Measurements from ENCODE around the gene ADPRH. TPM values are rescaled to one million over a fixed set of nuclear protein-coding genes. Genes with fewer than 3 reads are reported as not detected.

The ADPRH gene
- 3.4 and 3.7 TPM in 2 replicates for total RNA-seq
- long read RNA-seq, transcript ADPRH-205 (4 exons, 1,501 nt) = major isoform, 14 of 19 reads
- long read RNA-seq, partial matches to known transcripts = 0 of 19 reads
- long read RNA-seq, other reads (novel, unspliced or antisense) = 2 of 19 reads

DNA sequence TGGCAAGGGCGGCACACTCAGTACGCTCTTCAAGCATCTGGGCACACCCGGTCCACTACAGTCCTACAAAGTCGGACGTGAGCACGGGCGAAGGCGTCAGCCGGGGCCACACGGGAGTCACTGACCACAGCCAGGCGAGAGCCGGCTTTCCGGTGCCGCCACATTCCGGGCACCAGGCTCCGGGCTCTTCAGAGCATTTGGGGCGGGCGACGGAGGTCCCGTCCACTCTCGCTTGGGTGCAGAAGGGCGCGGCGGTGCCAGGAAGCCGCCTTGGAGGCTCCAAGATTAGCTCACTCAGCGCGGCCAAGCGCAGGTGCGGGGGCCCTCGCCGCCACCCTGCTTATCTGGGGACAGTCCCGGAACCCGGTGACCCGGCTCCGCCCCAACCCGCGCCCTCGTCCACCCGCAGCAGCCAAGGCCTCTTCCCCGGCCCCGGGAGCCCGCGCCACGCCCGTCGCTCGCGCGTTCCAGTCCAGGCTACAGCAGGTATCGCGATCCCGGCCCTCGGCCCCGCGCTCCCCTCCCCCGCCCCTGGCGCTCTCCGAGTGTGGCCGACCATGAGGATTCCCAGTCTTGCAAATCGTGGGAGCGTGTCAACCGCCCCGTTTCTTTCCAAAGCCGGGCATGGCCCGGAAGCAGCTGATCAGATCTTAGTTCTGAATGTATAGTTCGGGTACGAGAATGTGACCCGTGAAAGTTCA, at the start of gene ADPRH:
Gene ADPRH, plus strand, starts transcription at position 127 of the 701 bp plus-strand sequence. CDS start 2,678 bp downstream, outside the sequence.
- Mint-ChIP-seq H3K4me1 (ENCODE audit: low read depth) (peaks cover 9% of the 10 kb centered on the region), H3K27ac (peak within 1 kb of the TSS; percentile 96), H3K9me3 (ENCODE audit: low read depth) (no peaks in the 10 kb centered on the region), H3K27me3 (peaks cover 19% of the 10 kb centered on the region), H3K4me3 (ENCODE audit: low read depth) (peak within 1 kb of the TSS; percentile 83), H3K36me3 (ENCODE audit: insufficient read depth) (no peaks in the 10 kb centered on the region)
- peak; percentile 63 for DNase-seq (ENCODE audit: low spot score, unreplicated experiment)
- TF ChIP-seq CTCF (IDR thresholded peaks at IDR 0.05; ENCODE audit: unreplicated experiment) = no peak

GRCh38 chr3:119529883-119530282, 49.4 kb upstream of the ADPRH start:
- DNase-seq (ENCODE audit: low spot score, unreplicated experiment) = no peak
- Mint-ChIP-seq H3K4me3 (ENCODE audit: low read depth) (no peak overlapping the region), H3K27ac (no peak overlapping the region), H3K27me3 (no peaks in the 10 kb centered on the region), H3K9me3 (ENCODE audit: low read depth) (no peaks in the 10 kb centered on the region), H3K36me3 (ENCODE audit: insufficient read depth) (peaks cover 3% of the 10 kb centered on the region), H3K4me1 (ENCODE audit: low read depth) (peaks cover 3% of the 10 kb centered on the region)
- no peak for TF ChIP-seq CTCF (IDR thresholded peaks at IDR 0.05; ENCODE audit: unreplicated experiment)

- no peak for DNase-seq (ENCODE audit: low spot score, unreplicated experiment)
- Mint-ChIP-seq H3K27ac (no peak overlapping the region), H3K4me1 (ENCODE audit: low read depth) (peaks cover 3% of the 10 kb centered on the region), H3K9me3 (ENCODE audit: low read depth) (no peaks in the 10 kb centered on the region), H3K4me3 (ENCODE audit: low read depth) (no peak overlapping the region), H3K27me3 (no peaks in the 10 kb centered on the region), H3K36me3 (ENCODE audit: insufficient read depth) (peaks cover 3% of the 10 kb centered on the region)
- no peak for TF ChIP-seq CTCF (IDR thresholded peaks at IDR 0.05; ENCODE audit: unreplicated experiment)
Measured at GRCh38 chr3:119530456-119530855, 48.8 kb upstream of the ADPRH start.

DNA sequence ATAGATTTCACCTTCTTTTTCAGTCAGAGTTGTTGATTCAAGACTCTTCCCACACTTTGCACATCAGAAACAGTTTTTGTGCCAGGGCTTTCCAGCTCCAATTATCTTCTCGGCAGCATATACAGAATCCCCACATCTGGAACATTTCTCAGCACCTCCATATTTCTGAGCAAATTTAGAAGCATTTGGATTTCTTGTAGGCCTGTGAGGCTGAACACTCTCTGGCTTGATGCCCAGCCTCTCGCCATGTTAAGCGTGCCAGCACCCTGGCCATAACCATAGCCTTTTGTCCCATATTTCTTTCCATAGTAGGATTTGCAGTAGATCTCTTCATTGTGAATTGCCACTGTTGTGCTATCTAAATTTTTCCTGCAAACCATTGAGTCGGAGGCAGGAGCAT, 48.1 kb upstream of the ADPRH start:
- TF ChIP-seq CTCF (IDR thresholded peaks at IDR 0.05; ENCODE audit: unreplicated experiment) = no peak
- no peak overlapping the region for H3K27ac Mint-ChIP-seq
- H3K27me3 Mint-ChIP-seq = no peaks in the 10 kb centered on the region
- DNase-seq (ENCODE audit: low spot score, unreplicated experiment) = no peak
- peaks cover 3% of the 10 kb centered on the region for H3K4me1 Mint-ChIP-seq (ENCODE audit: low read depth)
- H3K36me3 Mint-ChIP-seq (ENCODE audit: insufficient read depth) = peaks cover 2% of the 10 kb centered on the region
- H3K9me3 Mint-ChIP-seq (ENCODE audit: low read depth) = no peaks in the 10 kb centered on the region
- H3K4me3 Mint-ChIP-seq (ENCODE audit: low read depth) = no peak overlapping the region

- H3K36me3 Mint-ChIP-seq (ENCODE audit: insufficient read depth) = no peaks in the 10 kb centered on the region
- H3K9me3 Mint-ChIP-seq (ENCODE audit: low read depth) = no peaks in the 10 kb centered on the region
- no peak overlapping the region for H3K27ac Mint-ChIP-seq
Measured at GRCh38 chr3:119534296-119534695, 45.0 kb upstream of the ADPRH start.

More at GRCh38 chr3:119534296-119534695, 45.0 kb upstream of the ADPRH start:
- no peak for DNase-seq (ENCODE audit: low spot score, unreplicated experiment)
- Mint-ChIP-seq H3K4me3 (ENCODE audit: low read depth) (no peak overlapping the region), H3K27me3 (no peaks in the 10 kb centered on the region), H3K4me1 (ENCODE audit: low read depth) (no peaks in the 10 kb centered on the region)
- TF ChIP-seq CTCF (IDR thresholded peaks at IDR 0.05; ENCODE audit: unreplicated experiment) = no peak
